Smooth muscle cell (in vitro differentiated cells): Measurements from ENCODE around the gene ZNHIT3. TPM values are rescaled to one million over a fixed set of nuclear protein-coding genes. Genes with fewer than 3 reads are reported as not detected.
A peak's percentile ranks its signal among the peaks of the same experiment; 100 is the strongest.
"Not testable (repeated sequence)": the region's sequence is repeated elsewhere in the genome, so short reads cannot be mapped to it uniquely, and the experiment has no call there.

Experiments used
- DNase-seq: peaks from one replicate; lab custom pipeline; 2025; ENCODE audit not compliant: unreplicated experiment; lab: John Stamatoyannopoulos, UW
- H2AFZ ChIP-seq: fragments of 200-600 bp; sonication (generic); 2 replicates; pipeline ENCODE4 v1.6.0; 2016; ENCODE audit warnings: antibody characterized with exemption, low read depth, mild to moderate bottlenecking
- H3F3A ChIP-seq: fragments of 200-600 bp; sonication (generic); 2 replicates; pipeline ENCODE4 v1.6.0; 2017; ENCODE audit warnings: antibody characterized with exemption, low read depth
- H3K27ac ChIP-seq: fragments of 200-600 bp; sonication (generic); 2 replicates; pipeline ENCODE4 v1.5.1; 2016; ENCODE audit warnings: low read depth, mild to moderate bottlenecking
- H3K27me3 ChIP-seq: fragments of 200-600 bp; sonication (generic); 2 replicates; pipeline ENCODE4 v1.6.1; 2016; ENCODE audit warnings: low read depth, mild to moderate bottlenecking
- H3K36me3 ChIP-seq: fragments of 200-600 bp; sonication (generic); 2 replicates; pipeline ENCODE4 v1.5.1; 2016; ENCODE audit warnings: low read depth
- H3K4me1 ChIP-seq: fragments of 200-600 bp; sonication (generic); 2 replicates; pipeline ENCODE4 v1.5.1; 2016; ENCODE audit warnings: low read depth
- H3K4me2 ChIP-seq: fragments of 200-600 bp; sonication (generic); 2 replicates; pipeline ENCODE4 v1.6.0; 2016; ENCODE audit warnings: mild to moderate bottlenecking
- H3K4me3 ChIP-seq: fragments of 200-600 bp; sonication (generic); 2 replicates; pipeline ENCODE4 v1.5.1; 2016; ENCODE audit warnings: mild to moderate bottlenecking
- H3K79me2 ChIP-seq: fragments of 200-600 bp; sonication (generic); 2 replicates; pipeline ENCODE4 v1.6.0; 2016; ENCODE audit warnings: low read depth, mild to moderate bottlenecking
- H3K9ac ChIP-seq: fragments of 200-600 bp; sonication (generic); 2 replicates; pipeline ENCODE4 v1.6.0; 2016; ENCODE audit warnings: low read depth
- H3K9me3 ChIP-seq: fragments of 200-600 bp; sonication (generic); replicated peaks from 2 replicates; pipeline ENCODE4 v1.5.1; 2016; ENCODE audit warnings: low read depth
- H4K20me1 ChIP-seq: fragments of 200-600 bp; sonication (generic); 2 replicates; pipeline ENCODE4 v1.6.0; 2016; ENCODE audit warnings: low read depth
- CTCF ChIP-seq: fragments of 200-600 bp; sonication (generic); IDR thresholded peaks from 2 replicates; pipeline ENCODE4 v1.5.1; 2017; ENCODE audit warnings: borderline replicate concordance, mild to moderate bottlenecking, antibody characterized with exemption; ENCODE audit not compliant: insufficient read depth, poor library complexity, severe bottlenecking
- WGBS: methylation state at CpG from one replicate; pipeline ENCODE4 v1.1.7; 2016; ENCODE audit warnings: low lambda C conversion rate; 5-methylcytosine and 5-hydroxymethylcytosine counted together
- polyA plus RNA-seq: library from polyadenylated mRNA; unstranded; fragments of >200 nt; fragmentation: Nextera tagmentation; extraction: Ambion mirVana; gene quantifications from 2 replicates; pipeline ENCODE4 v1.2.1, GENCODE V29; 2016
- total RNA-seq: library from RNA; depleted of rRNA; stranded (reverse); fragments of >200 nt; gene quantifications from 2 replicates; pipeline ENCODE4 v1.2.3, GENCODE V29; 2014

Gene ZNHIT3
- total RNA-seq = 33.7 and 34.2 TPM in 2 replicates
- 43.0 and 47.7 TPM in 2 replicates for polyA plus RNA-seq

- peaks cover 45% of the 10 kb centered on the region for H3K79me2 ChIP-seq
- TF ChIP-seq CTCF = no peak
- peaks cover 27% of the 10 kb centered on the region for H4K20me1 ChIP-seq
These were observed at the start of gene ZNHIT3 for GRCh38 chr17:36486204-36487194. Gene ZNHIT3 (plus strand): TSS chr17:36486681. CDS start chr17:36486700, 19 bp downstream.

DNA sequence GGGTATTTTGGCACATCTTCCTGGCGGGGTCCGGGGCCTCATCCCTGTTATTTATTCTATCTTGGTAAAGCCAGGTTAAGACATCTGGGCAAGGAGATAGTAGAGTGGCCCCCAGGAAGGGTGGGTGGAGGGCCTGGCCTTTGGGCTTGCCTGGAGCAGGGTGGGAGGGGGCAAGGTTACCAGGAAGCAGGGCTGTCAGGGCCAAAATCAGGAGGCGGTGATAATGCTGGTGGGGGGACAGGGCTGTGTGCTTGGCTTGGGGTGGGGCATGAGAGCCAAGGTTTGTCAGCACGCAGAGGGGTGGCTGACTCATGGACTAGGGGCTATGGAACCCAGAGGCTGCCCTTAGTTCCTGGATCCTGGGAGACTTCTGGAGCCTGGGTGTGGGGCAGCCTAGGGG lies 44.7 kb upstream of the ZNHIT3 start:
- not testable (repeated sequence) for H3K4me2 ChIP-seq, H3K9me3 ChIP-seq, H3K4me1 ChIP-seq, H3K27me3 ChIP-seq, H3F3A ChIP-seq, H2AFZ ChIP-seq, H3K79me2 ChIP-seq, H3K9ac ChIP-seq, DNase-seq, H3K4me3 ChIP-seq, H3K36me3 ChIP-seq, H4K20me1 ChIP-seq, H3K27ac ChIP-seq
- WGBS = no CpG with 5 or more reads among the region's 4 CpGs

More at GRCh38 chr17:36486204-36487194, at the start of gene ZNHIT3:
- H3K4me3 ChIP-seq = peak within 1 kb of the TSS; percentile 70
- peaks cover 12% of the 10 kb centered on the region for H3K4me1 ChIP-seq
- peaks cover 13% of the 10 kb centered on the region for H3K27me3 ChIP-seq
- H3K9ac ChIP-seq = peak within 1 kb of the TSS; percentile 62
- no peak within 1 kb of the TSS for H3K27ac ChIP-seq
- H3K9me3 ChIP-seq = no peaks in the 10 kb centered on the region
- peak; percentile 59 for DNase-seq
- H3K36me3 ChIP-seq = no peaks in the 10 kb centered on the region
- H3F3A ChIP-seq = peaks cover 3% of the 10 kb centered on the region
- H2AFZ ChIP-seq = peak within 1 kb of the TSS; percentile 95
- H3K4me2 ChIP-seq = peak within 1 kb of the TSS; percentile 98
- WGBS = 2% methylated on average over 57 of the region's 73 CpGs

GRCh38 chr17:36443777-36444176 lies 42.7 kb upstream of the ZNHIT3 start:
- no peak for DNase-seq
- no peak overlapping the region for H3K4me3 ChIP-seq
- WGBS = 89% methylated on average over 6 of the region's 6 CpGs
- no peaks in the 10 kb centered on the region for H4K20me1 ChIP-seq
- H3F3A ChIP-seq = no peaks in the 10 kb centered on the region
- no peak overlapping the region for H3K4me2 ChIP-seq
- no peak for TF ChIP-seq CTCF
- H3K27me3 ChIP-seq = no peaks in the 10 kb centered on the region
- no peaks in the 10 kb centered on the region for H3K36me3 ChIP-seq
- H3K9me3 ChIP-seq = no peaks in the 10 kb centered on the region
- H2AFZ ChIP-seq = no peak overlapping the region
- H3K4me1 ChIP-seq = no peaks in the 10 kb centered on the region
- H3K9ac ChIP-seq = no peak overlapping the region
- no peak overlapping the region for H3K27ac ChIP-seq
- no peaks in the 10 kb centered on the region for H3K79me2 ChIP-seq

- not testable (repeated sequence) for H3K9ac ChIP-seq, H2AFZ ChIP-seq, H3K79me2 ChIP-seq, H3K9me3 ChIP-seq, H3K4me1 ChIP-seq, H3K4me3 ChIP-seq, H4K20me1 ChIP-seq, H3K4me2 ChIP-seq, H3K27me3 ChIP-seq, H3F3A ChIP-seq, H3K27ac ChIP-seq, DNase-seq, H3K36me3 ChIP-seq
- TF ChIP-seq CTCF = peak; percentile 7
- WGBS = 73% methylated on average over 7 of the region's 15 CpGs
These were observed 36.5 kb upstream of the ZNHIT3 start for GRCh38 chr17:36449997-36450396.

DNA sequence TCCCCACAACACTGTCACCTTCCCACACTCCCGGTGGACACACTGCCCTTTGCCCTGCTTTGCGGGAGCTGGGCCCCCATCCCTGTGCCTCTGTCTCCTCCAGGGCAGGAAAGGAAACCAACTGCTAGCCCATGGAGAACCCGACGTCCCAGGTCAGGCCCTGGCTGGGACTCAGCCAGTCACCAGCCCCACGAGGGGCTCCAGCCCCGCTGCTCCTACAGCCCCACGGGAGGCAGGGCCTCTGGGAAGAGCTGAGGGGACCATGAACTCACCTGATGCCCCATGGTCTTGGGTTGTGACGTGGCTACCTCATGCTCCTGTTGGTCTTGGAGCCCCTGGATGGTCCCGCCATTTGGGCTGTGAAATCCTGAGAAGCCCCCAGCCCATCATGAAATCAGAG lies 33.6 kb upstream of the ZNHIT3 start:
- H2AFZ ChIP-seq, H3K9me3 ChIP-seq: not testable (repeated sequence)

DNA sequence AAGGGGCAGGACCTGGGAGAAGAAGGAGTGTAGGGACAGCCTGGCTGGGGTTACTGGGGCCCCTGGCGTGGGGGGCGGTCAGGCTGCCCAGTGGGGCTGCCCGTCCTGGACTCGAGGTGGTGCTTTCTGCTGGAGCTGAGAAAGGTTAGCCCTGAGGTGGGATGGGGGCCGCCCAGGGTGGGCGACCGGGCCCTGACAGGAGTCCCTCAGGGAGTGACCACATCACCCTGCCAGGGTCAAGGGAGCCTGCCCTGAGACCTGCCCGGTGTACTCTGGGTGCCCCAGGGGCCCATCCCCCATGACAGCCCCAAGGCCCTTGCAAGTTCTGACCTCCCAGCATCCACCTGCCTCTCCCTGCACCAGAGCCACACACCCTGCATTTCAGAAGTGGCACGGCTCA lies 28.8 kb upstream of the ZNHIT3 start:
- H3K79me2 ChIP-seq, DNase-seq, H3F3A ChIP-seq, H3K9ac ChIP-seq, H3K9me3 ChIP-seq, H3K27ac ChIP-seq, H3K4me3 ChIP-seq, H3K36me3 ChIP-seq, H3K4me2 ChIP-seq, H3K4me1 ChIP-seq, H4K20me1 ChIP-seq, H2AFZ ChIP-seq: not testable (repeated sequence)
- WGBS = 100% methylated on average over 1 of the region's 9 CpGs
- H3K27me3 ChIP-seq = peaks cover 16% of the 10 kb centered on the region

More for the DNA sequence above, 33.6 kb upstream of the ZNHIT3 start:
- H3K36me3 ChIP-seq, H3K27ac ChIP-seq, DNase-seq, H3K4me1 ChIP-seq, H3K4me3 ChIP-seq, H3F3A ChIP-seq, H3K4me2 ChIP-seq, H3K27me3 ChIP-seq, H3K9ac ChIP-seq, H4K20me1 ChIP-seq, H3K79me2 ChIP-seq: not testable (repeated sequence)
- WGBS = 95% methylated on average over 6 of the region's 9 CpGs
